GM12873 (cell line): ENCODE results near the gene JMJD6.

ENCODE experiments used
- CTCF ChIP-seq: IDR thresholded peaks from 2 replicates; pipeline ENCODE4 v1.5.1; 2012; ENCODE audit warnings: low read depth, mild to moderate bottlenecking, moderate library complexity, low read length, control low read depth; ENCODE audit not compliant: insufficient read depth; ENCODE audit errors: missing control alignments

The JMJD6 gene

GRCh38 chr17:76734080-76734840, 7.9 kb upstream of the JMJD6 start:
- no peak for TF ChIP-seq CTCF

- no peak for TF ChIP-seq CTCF
Measured at GRCh38 chr17:76733618-76733957, 7.2 kb upstream of the JMJD6 start.

- TF ChIP-seq CTCF = no peak
Measured at GRCh38 chr17:76732734-76733617, 6.6 kb upstream of the JMJD6 start.

GRCh38 chr17:76727745-76728456, 1.5 kb upstream of the JMJD6 start:
- no peak for TF ChIP-seq CTCF

GRCh38 chr17:76726776-76727718, 641 bp upstream of the JMJD6 start, which contains the start of gene METTL23:
Gene METTL23, plus strand, starts transcription at chr17:76726839. Its CDS starts 2,872 bp downstream, at chr17:76729711.
- peak; percentile 77 for TF ChIP-seq CTCF

- TF ChIP-seq CTCF = no peak
Measured at GRCh38 chr17:76725580-76726230, 701 bp downstream of the JMJD6 start.
